ENCODE data around the gene PARP11.

DNA sequence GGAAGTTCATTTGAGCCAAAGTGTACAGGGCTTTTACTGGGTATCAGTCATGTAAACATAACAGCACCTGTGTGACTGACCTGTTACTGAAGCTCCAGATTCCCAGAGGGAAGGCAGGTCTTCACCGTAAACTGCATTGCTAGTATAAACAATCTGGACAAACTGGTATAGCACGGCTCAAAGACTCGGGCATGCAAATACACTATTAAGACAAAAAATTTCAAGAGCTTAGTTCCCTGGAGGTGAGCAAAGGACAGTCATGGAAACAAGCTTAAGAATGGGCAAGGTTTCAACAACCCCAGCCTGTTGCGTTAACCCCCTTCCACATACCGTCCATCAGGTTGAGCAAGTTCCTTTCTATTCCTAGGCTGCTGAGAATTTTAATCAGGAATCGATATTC, 9.4 kb downstream of the PARP11 start:
- no peak for TF ChIP-seq MAX (CRISPR knock-in tag; IDR thresholded peaks at IDR 0.05)
- TF ChIP-seq, protein P1, sequence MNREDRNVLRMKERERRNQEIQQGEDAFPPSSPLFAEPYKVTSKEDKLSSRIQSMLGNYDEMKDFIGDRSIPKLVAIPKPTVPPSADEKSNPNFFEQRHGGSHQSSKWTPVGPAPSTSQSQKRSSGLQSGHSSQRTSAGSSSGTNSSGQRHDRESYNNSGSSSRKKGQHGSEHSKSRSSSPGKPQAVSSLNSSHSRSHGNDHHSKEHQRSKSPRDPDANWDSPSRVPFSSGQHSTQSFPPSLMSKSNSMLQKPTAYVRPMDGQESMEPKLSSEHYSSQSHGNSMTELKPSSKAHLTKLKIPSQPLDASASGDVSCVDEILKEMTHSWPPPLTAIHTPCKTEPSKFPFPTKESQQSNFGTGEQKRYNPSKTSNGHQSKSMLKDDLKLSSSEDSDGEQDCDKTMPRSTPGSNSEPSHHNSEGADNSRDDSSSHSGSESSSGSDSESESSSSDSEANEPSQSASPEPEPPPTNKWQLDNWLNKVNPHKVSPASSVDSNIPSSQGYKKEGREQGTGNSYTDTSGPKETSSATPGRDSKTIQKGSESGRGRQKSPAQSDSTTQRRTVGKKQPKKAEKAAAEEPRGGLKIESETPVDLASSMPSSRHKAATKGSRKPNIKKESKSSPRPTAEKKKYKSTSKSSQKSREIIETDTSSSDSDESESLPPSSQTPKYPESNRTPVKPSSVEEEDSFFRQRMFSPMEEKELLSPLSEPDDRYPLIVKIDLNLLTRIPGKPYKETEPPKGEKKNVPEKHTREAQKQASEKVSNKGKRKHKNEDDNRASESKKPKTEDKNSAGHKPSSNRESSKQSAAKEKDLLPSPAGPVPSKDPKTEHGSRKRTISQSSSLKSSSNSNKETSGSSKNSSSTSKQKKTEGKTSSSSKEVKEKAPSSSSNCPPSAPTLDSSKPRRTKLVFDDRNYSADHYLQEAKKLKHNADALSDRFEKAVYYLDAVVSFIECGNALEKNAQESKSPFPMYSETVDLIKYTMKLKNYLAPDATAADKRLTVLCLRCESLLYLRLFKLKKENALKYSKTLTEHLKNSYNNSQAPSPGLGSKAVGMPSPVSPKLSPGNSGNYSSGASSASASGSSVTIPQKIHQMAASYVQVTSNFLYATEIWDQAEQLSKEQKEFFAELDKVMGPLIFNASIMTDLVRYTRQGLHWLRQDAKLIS (CRISPR knock-in tag; IDR thresholded peaks at IDR 0.05; ENCODE audit: borderline replicate concordance), result no peak

All from WTC11 (cell line).